NT2/D1 (cell line): ENCODE measurements around the gene ZNF652.

Experiments
- SUZ12 ChIP-seq: IDR thresholded peaks from 2 replicates; pipeline ENCODE4 v1.6.1; 2011; ENCODE audit not compliant: insufficient read length, insufficient read depth; ENCODE audit errors: extremely low read depth
- ZNF274 ChIP-seq: IDR thresholded peaks from 2 replicates; pipeline ENCODE4 v1.6.1; 2011; ENCODE audit warnings: mild to moderate bottlenecking, low read depth, low read length

DNA sequence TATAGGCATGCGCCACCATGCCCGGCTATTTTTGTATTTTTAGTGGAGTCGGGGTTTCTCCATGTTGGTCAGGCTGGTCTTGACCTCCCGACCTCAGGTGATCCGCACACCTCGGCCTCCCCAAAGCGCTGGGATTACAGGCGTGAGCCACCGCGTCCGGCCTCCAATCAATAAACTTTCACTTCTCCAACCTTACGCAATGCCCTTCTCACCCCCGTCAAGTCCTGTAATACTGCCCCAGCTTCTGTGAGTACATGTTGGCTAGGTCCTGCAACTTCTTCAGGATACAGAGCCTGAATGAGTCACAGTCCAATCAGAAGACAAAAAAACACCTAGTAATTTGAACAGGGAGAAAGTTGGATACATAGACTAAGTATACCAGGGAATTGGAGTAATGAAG, 84.4 kb downstream of the ZNF652 start:
- TF ChIP-seq ZNF274 (no peak), SUZ12 (no peak)
